NOMO-1 (cell line): ENCODE results near the gene COBLL1.

Experiments
- DNase-seq, 2 experiments: peaks; one replicate each; lab custom pipeline; 2025; ENCODE audit not compliant: unreplicated experiment in 2 of 2; lab: John Stamatoyannopoulos, UW

Gene COBLL1

GRCh38 chr2:164824872-164825271, 16.8 kb downstream of the COBLL1 start:
- no peak for DNase-seq

- no peak for DNase-seq
Measured at GRCh38 chr2:164823126-164823525, 18.5 kb downstream of the COBLL1 start.

- no peak for DNase-seq
Measured at GRCh38 chr2:164821338-164821737, 20.3 kb downstream of the COBLL1 start.

GRCh38 chr2:164818149-164819136, 23.2 kb downstream of the COBLL1 start:
- no peak for DNase-seq

- DNase-seq: no peak
Measured at GRCh38 chr2:164816900-164817299, 24.7 kb downstream of the COBLL1 start.

- no peak for DNase-seq
Measured at GRCh38 chr2:164816046-164816445, 25.6 kb downstream of the COBLL1 start.

GRCh38 chr2:164815071-164815793, 26.4 kb downstream of the COBLL1 start:
- no peak for DNase-seq

- DNase-seq: no peak
Measured at GRCh38 chr2:164813535-164813934, 28.1 kb downstream of the COBLL1 start.

GRCh38 chr2:164812378-164812777, 29.2 kb downstream of the COBLL1 start:
- no peak for DNase-seq

GRCh38 chr2:164811819-164812218, 29.8 kb downstream of the COBLL1 start:
- no peak for DNase-seq

- no peak for DNase-seq
Measured at GRCh38 chr2:164810843-164811242, 30.8 kb downstream of the COBLL1 start.

GRCh38 chr2:164808776-164809175, 32.8 kb downstream of the COBLL1 start:
- DNase-seq: no peak

GRCh38 chr2:164803776-164804466, 37.7 kb downstream of the COBLL1 start:
- DNase-seq: no peak

GRCh38 chr2:164802095-164802707, 39.4 kb downstream of the COBLL1 start:
- no peak for DNase-seq

GRCh38 chr2:164800572-164800971, 41.1 kb downstream of the COBLL1 start:
- no peak for DNase-seq

- DNase-seq: no peak
Measured at GRCh38 chr2:164797627-164798026, 44.0 kb downstream of the COBLL1 start.

GRCh38 chr2:164796999-164797398, 44.6 kb downstream of the COBLL1 start:
- no peak for DNase-seq

GRCh38 chr2:164794432-164795231, 47.0 kb downstream of the COBLL1 start:
- DNase-seq: no peak

- DNase-seq: no peak
Measured at GRCh38 chr2:164794016-164794415, 47.6 kb downstream of the COBLL1 start.

- DNase-seq: no peak
Measured at GRCh38 chr2:164793529-164793928, 48.1 kb downstream of the COBLL1 start.
